Adrenal gland (tissue), 12 donors: ENCODE results near the gene GMDS. TPM values are rescaled to one million over a fixed set of nuclear protein-coding genes. Genes with fewer than 3 reads are reported as not detected.

Experiments used
- DNase-seq, 7 donors: peaks; one replicate each; pipeline ENCODE4 v3.0.0-alpha.2; 2019 to 2020
- H3K27ac ChIP-seq, 5 donors: fragments of 200-600 bp; sonication (generic) in 4 of 5; 1 replicate in 3 of 5; 2 replicates in 2 of 5; pipeline versions ENCODE4 v1.5.1 to v1.8.0; 2016 to 2020; ENCODE audit warnings: mild to moderate bottlenecking in 1 of 5
- H3K27me3 ChIP-seq: fragments of 200-600 bp; 2 replicates; pipeline ENCODE4 v1.8.0; 2021
- H3K36me3 ChIP-seq, 2 donors: fragments of 200-600 bp; replicated peaks in 1 of 2; 1 replicate in 1 of 2; 2 replicates in 1 of 2; pipeline versions ENCODE4 v1.5.1 to v1.8.0; 2018 to 2022
- H3K4me1 ChIP-seq, 2 donors: fragments of 200-600 bp; replicated peaks in 1 of 2; 1 replicate in 1 of 2; 2 replicates in 1 of 2; pipeline versions ENCODE4 v1.5.1 to v1.8.0; 2018 to 2021
- H3K4me3 ChIP-seq, 4 donors: fragments of 200-600 bp; sonication (generic) in 3 of 4; one replicate each; pipeline ENCODE4 v1.5.1; 2016 to 2018
- H3K9me3 ChIP-seq, 3 donors: fragments of 200-600 bp; sonication (generic) in 1 of 3; replicated peaks in 1 of 3; 1 replicate in 2 of 3; 2 replicates in 1 of 3; pipeline versions ENCODE4 v1.5.1 to v1.8.0; 2016 to 2021
- POLR2A ChIP-seq, 2 donors: fragments of 450-650 bp; IDR thresholded peaks; one replicate each; pipeline ENCODE4 v1.6.1; 2017; ENCODE audit warnings: antibody characterized with exemption in 2 of 2, mild to moderate bottlenecking in 2 of 2, moderate library complexity in 1 of 2
- WGBS, 4 donors: extraction: QIAGEN DNeasy Blood & Tissue Kit in 2 of 4; methylation state at CpG; one replicate each; pipeline versions ENCODE4 v1.1.5 to v1.1.7; 2013 to 2017; 5-methylcytosine and 5-hydroxymethylcytosine counted together
- intact Hi-C, 2 donors: fragments of 100-400 bp; cut with DNase I; formaldehyde crosslinking; loops; one replicate each; pipeline versions ENCODE4 v1.14.1 to v1.15.0; 2022 to 2023
- polyA plus RNA-seq, 3 donors: library from polyadenylated mRNA; stranded (reverse); fragments of 200-250 nt in 2 of 3; fragments of 350-450 nt in 1 of 3; fragmentation: Illumina TruSeq in 1 of 3; extraction: RNeasy Lipid Tissue Mini Kit (QIAGEN cat#74804) in 1 of 3; gene quantifications; one replicate each; pipeline ENCODE4 v1.2.3, GENCODE V29; 2013 to 2014
- total RNA-seq, 9 donors: library from RNA; depleted of rRNA in 4 of 9; stranded (reverse); fragments of >200 nt in 4 of 9; fragments of 120-200 nt in 1 of 9; fragmentation: NEBNext Ultra II Directional in 1 of 9; extraction: Animal tissue kit (Norgen Biotek cat#: 25700) in 1 of 9; gene quantifications; one replicate each; pipeline versions ENCODE4 v1.1.0 to v1.2.4, GENCODE V29; 2013 to 2023
- TF ChIP-seq, protein P1 (sequence below), 6 experiments: fragments of 450-650 bp in 4 of 6; fragments of 200-600 bp in 2 of 6; sonication (generic) in 1 of 6; IDR thresholded peaks; 1 replicate in 5 of 6; 2 replicates in 1 of 6; pipeline versions ENCODE4 v1.5.1 to v1.8.0; 2016 to 2021; ENCODE audit warnings: antibody characterized with exemption in 6 of 6, mild to moderate bottlenecking in 2 of 6, moderate library complexity in 1 of 6
- donor health status: healthy with polysubstance abuse.
- donor health status: Bipolar disorder and iron deficiency.
- donor health status: DM: yes; HTN: yes; CAD: no.
- donor health status: DM: no; HTN: no; CAD: no.
- donor health status: DM: no; HTN: no; CAD: no.
- donor health status: DM: yes; HTN: yes; CAD: no.

Gene GMDS
- total and polyA plus RNA-seq, 12 donors = 8.5 to 39.2 (median 15.2) TPM

DNA sequence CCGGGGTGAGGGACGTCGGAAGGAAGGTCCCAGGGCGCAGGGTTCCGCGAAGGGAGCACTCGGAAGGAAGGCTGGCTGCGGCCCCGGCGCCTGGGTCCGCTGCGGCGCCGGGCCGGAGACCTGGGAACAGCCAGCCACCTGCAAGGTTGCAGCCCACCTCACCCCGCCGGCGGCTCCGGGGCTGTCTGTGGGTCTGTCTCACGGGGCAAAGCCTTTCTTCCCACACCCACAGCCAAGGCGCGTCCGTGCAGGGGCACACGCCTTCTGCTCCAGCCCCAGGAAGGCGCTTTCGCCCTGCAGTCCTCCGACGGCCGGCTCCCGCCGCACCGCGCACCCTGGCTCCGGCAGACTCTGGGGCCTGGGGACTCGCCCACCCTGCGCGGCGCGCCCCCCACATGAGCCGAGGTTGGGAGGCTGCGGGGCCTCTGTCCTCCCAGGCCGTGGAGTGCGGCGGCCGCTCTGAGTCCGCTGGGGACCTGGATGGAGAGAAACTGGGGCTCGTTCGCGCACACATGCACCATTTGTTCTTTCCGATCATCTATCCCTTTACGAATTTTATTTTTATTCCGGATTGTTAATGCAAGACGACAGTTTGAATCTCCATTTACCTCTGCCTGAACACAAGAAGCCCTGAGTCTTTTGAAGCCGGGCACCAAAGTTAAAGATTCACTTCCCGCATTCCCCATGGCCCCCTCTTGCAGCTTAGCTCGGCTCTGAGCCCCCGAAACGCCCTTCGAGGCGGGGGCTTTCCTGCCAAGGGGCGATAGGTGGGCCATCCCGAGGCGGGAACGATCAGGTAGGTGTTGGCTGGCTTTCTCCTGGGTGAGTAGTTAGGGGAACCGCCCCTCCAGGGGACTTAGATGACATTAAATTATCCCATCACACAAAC, 640.2 kb downstream of the GMDS start:
- DNase-seq = no peak
- Histone ChIP-seq H3K9me3 (no peaks in the 10 kb centered on the region), H3K4me3 (peak overlapping the region in 1 of 4 donors; percentile 46), H3K27ac (no peak overlapping the region), H3K27me3 (peaks cover 71% of the 10 kb centered on the region), H3K36me3 (no peaks in the 10 kb centered on the region), H3K4me1 (peaks cover 0 to 18% of the 10 kb centered on the region in 2 donors)
- TF ChIP-seq, protein P1, sequence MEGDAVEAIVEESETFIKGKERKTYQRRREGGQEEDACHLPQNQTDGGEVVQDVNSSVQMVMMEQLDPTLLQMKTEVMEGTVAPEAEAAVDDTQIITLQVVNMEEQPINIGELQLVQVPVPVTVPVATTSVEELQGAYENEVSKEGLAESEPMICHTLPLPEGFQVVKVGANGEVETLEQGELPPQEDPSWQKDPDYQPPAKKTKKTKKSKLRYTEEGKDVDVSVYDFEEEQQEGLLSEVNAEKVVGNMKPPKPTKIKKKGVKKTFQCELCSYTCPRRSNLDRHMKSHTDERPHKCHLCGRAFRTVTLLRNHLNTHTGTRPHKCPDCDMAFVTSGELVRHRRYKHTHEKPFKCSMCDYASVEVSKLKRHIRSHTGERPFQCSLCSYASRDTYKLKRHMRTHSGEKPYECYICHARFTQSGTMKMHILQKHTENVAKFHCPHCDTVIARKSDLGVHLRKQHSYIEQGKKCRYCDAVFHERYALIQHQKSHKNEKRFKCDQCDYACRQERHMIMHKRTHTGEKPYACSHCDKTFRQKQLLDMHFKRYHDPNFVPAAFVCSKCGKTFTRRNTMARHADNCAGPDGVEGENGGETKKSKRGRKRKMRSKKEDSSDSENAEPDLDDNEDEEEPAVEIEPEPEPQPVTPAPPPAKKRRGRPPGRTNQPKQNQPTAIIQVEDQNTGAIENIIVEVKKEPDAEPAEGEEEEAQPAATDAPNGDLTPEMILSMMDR (IDR thresholded peaks at IDR 0.05) = no peak
- TF ChIP-seq POLR2A (IDR thresholded peaks at IDR 0.05) = no peak
- WGBS, 4 donors = 41 to 55% (median 44%) methylated on average over 42 to 65 of the region's 65 CpGs
- intact Hi-C loops = loop anchor here in 1 of 2 donors (5.0 to 10.0 kb wide), 4 partner anchors 80 to 747 kb away; no protein-coding TSS in a partner anchor

DNA sequence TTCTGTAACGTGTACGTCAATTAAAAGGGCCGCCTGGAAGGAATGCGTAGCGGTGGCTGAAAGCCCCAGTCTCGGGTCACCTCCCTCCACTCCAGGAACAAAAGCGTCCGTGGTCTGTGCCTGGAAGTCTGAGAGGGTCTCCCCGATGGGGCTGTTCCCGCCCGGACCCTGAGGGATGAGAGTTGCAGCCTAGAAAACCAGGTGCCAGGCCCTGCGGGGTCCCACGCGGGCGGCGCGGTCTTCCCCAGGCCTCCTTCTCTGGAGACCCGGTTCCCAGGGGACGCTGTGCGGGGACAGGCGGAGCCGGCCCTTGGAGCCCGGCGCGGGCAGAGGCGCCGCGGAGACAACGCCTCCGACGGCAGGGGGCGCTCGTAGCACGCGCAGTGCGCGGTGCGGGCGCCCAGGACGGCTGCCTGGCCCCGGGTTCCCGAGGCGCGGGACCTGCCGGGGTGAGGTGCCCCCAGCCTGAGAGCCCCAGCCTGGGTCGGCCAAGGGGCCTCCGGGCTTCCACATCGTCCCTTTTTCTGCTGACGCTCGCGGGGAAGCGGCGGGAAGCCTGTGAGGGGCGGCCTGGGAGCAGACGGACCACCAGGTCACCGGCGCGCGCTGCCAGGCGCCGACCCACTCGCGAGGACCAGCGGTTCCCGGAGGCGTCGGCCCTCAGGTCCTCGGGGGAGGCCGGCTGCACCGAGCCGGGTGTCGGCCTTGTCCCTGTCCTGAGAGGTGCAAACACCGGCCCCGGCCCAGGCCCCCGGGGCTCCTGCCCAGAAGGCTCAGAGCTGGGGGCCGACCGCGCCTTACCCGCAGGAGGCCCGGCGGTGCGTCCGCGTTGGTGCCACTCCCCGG, 641.0 kb downstream of the GMDS start:
- 1 to 5% (median 2%) methylated on average over 17 to 85 of the region's 85 CpGs for WGBS, 4 donors
- Histone ChIP-seq H3K36me3 (no peaks in the 10 kb centered on the region), H3K27me3 (peaks cover 72% of the 10 kb centered on the region), H3K9me3 (no peaks in the 10 kb centered on the region), H3K4me1 (peaks cover 0 to 18% of the 10 kb centered on the region in 2 donors), H3K4me3 (peak overlapping the region in 1 of 4 donors; percentile 46), H3K27ac (no peak overlapping the region)
- intact Hi-C loops = loop anchor here (5.0 to 10.0 kb wide), 6 partner anchors 80 to 748 kb away; no protein-coding TSS in a partner anchor
- peak in 5 of 7 donors; percentile 49 to 64 (median 60) for DNase-seq
- TF ChIP-seq POLR2A (IDR thresholded peaks at IDR 0.05) = no peak
- TF ChIP-seq, protein P1 (IDR thresholded peaks at IDR 0.05) = peak; percentile 50 to 98 (median 76)

DNA sequence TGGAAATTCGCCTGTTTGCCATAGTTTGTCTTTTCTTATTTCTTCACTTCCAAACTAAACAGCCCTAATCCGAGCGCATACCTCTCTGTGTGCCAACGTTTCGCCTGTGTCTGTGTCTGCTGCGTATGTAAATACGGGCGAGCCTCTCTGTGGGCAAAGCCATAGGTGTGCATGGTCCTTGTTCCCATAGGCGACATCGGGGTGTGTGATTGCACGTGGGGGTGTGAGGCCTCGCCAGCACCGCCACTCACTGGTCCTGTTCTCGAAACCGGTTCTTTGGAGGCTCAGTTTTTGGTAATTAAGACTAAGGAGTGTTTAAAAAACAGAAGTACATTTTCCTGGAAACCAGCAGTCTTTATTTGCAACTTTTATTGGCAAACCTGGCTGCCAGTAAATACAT, 641.7 kb downstream of the GMDS start:
- TF ChIP-seq, protein P1 (IDR thresholded peaks at IDR 0.05) = no peak
- no peak for TF ChIP-seq POLR2A (IDR thresholded peaks at IDR 0.05)
- Histone ChIP-seq H3K27ac (no peak overlapping the region), H3K36me3 (no peaks in the 10 kb centered on the region), H3K9me3 (no peaks in the 10 kb centered on the region), H3K27me3 (peaks cover 73% of the 10 kb centered on the region), H3K4me1 (peaks cover 0 to 14% of the 10 kb centered on the region in 2 donors), H3K4me3 (no peak overlapping the region)
- intact Hi-C loops = loop anchor here (5.0 to 10.0 kb wide), 4 partner anchors 81 to 594 kb away; no protein-coding TSS in a partner anchor
- whole genome bisulfite sequencing, 4 donors = 63 to 86% (median 79%) methylated on average over 15 of the region's 15 CpGs
- no peak for DNase-seq
